GM04503 (cell line): ENCODE data around the gene CNEP1R1.
A peak's percentile ranks its signal among the peaks of the same experiment; 100 is the strongest.

Experiments
- DNase-seq: peaks from one replicate; pipeline ENCODE4 v3.0.0-alpha.2; 2012; ENCODE audit warnings: low read depth

CNEP1R1 gene

DNA sequence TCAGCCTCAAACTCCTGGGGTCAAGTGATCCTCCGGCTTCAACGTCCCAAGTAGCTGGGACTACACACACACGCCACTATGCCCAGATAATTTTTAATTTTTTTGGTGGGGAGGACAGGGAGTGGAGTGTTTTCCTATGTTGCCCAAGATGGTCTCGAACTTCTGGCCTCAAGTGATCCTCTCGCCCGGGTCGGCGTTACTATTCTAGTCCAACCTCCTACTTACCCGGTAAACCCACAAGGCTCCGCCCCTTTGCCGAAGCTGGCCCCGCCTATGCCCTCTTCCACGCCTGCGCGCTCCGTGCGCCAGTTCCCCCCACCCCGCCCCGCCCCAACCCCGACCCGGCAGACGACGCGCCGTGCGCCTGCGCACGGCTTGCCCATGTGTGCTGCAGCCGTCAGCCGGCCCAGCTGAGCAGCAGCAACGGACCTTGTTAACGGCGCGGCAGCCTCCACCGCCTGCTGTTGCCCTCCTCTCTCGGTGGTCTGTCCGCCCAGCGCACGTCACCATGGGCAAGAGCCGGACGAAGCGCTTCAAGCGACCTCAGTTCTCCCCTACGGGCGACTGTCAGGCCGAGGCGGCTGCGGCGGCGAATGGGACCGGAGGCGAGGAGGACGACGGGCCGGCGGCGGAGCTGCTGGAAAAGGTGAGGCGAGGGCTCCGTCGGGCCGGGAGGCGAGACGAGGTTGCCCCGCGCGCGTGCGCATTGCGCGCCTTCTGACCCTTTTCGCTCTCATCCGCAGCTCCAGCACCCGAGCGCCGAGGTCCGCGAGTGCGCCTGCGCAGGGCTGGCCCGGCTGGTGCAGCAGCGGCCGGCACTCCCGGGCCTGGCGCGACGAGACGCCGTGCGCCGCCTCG, 40.8 kb downstream of the CNEP1R1 start, which contains the start of gene HEATR3:
HEATR3 (plus strand) TSS at position 347 of the 858 bp plus-strand sequence; CDS start at position 509, 162 bp downstream.
- peak; percentile 29 for DNase-seq

DNA sequence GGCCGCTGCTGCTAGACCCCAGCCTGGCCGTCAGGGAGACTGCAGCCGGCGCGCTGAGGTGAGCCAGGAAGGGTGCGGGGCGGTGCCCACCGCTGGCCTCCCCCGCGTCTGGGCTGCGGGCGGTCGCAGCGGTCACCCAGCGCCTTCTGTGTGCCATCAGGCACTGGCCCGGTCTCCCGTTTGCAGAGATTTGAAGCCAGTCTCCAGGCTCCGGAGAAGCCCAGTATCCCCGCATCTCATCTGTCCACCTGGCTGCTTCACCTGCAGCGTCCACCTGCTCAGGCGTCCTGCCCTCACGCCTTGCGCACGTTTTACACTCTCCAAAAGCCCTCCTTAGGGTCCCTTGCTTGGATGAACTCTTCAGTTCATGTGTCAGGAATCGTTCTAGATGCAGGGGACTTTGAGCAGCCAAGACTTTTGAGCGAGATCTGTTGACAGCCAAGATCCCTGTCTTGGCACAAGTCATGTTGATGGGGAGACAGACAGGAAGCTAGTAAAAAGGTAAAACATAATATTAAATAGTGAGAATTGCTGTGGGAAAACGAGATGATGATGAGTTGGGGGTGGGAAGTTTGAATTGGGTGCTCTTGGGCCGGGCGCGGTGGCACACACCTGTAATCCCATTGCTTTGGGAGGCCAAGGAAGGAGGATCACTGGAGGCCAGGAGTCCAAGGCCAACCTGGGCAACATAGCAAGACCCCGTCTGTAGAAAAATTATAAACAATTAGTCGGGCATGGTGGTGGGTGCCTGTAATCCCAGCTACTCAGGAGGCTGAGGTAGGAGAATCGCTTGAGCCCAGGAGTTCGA, 41.7 kb downstream of the CNEP1R1 start:
- DNase-seq = no peak

DNA sequence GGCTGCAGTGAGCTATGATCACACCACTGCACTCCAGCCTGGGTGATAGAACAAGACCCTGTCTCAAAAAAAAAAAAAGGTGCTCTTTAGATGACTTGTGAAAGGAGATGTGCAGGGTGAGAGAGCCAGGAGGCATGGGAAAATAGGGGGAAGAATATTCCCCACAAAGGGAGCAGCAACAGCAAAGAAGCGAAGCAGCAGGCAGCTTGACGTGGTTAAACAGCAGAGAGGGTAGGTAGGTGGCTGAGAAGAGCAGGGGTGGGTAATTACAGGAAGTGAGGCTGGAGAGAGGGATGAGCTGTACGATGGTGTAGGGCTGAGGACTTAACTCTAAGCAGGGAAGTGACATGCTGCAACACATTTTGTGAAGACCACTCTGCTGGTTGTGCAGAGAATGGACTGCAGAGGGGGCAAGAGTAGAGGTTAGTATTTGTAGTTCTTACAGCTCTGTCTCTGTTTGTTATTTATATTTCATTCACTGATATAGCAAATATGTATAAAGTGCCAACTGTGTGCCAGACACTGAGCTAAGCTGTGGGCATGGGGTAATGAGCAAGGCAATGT, 42.3 kb downstream of the CNEP1R1 start:
- peak; percentile 17 for DNase-seq

DNA sequence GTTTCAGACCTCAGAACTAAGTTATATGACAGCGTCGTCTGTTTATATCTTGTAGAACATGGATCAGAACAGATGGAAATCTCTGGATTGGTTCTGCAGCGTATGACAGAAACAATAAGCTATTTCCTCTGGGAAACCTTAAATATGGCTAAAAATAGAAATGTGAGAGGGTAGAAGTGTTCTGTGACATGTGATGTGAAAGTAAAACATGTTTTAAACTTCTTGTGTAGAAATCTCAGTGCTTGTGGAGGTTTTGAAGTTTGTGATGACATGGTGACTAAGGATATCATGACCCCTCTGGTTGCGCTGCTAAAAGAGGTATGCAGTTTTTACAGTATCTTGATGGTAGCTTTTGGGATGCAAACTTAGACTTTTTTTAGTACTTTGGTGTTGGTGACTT, 43.5 kb downstream of the CNEP1R1 start:
- DNase-seq = no peak

DNA sequence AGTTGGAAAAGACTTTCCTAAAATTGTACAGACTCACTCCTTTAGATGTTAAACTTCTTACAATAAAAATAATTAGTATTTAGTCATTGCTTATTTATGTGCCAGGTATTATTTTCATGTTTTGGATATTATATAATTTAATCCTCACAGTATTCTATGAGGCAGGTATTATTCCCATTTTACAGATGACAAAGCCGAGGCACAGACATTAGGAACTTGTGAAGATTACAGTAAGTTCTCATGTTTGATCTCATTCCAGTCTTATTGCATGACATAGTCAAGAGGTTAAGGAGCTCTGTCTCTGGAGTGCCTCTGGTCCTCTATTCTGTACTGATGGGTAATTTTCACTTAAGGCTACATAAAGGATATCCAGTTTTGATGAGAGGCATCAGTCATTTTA, 44.0 kb downstream of the CNEP1R1 start:
- no peak for DNase-seq

DNA sequence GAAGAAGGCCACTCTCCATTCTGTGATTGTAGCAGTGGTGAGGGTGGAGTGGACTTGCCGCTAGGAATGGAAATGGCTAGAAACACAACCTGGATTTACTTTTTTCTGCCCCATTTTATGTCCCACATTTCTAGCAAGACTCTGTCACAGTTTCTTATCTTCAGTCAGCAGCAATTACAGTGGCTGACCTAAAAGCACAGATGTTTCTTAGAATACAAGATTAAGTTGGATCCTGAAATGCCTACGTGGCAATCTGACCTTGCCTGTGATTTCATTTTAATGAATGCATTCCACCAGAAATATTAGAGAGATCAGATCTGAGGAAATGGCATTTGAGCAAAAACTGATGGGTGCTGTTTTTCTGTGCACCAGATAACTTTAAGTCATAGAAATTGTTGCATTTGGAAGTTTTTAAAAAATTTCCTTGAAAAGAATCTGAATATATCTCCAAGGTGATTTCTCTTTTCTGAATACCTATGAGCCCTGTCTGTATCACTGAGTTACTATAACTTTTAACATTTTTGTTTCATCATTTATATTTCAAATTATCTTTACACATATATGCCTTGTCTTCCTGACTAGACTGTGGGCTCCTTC, 46.1 kb downstream of the CNEP1R1 start:
- DNase-seq = no peak

DNA sequence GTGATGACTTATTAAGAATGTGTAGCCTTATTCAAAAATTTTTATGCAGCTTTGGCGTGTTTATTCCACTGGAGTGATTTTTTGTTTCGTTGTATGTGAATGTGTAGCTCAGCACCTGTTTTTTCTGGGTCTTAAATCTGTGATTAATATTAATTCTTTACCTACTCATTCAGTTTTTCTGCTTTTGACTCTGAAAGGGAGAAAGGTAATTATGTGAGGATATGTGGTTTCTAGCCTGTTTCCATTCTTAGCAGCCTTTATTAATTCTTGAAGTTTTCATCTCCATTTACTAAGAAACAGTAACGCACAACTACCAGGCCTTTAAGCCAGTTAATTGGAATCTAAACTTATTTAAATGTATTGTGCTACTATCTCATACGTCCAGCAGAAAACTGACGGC, 47.7 kb downstream of the CNEP1R1 start:
- no peak for DNase-seq

DNA sequence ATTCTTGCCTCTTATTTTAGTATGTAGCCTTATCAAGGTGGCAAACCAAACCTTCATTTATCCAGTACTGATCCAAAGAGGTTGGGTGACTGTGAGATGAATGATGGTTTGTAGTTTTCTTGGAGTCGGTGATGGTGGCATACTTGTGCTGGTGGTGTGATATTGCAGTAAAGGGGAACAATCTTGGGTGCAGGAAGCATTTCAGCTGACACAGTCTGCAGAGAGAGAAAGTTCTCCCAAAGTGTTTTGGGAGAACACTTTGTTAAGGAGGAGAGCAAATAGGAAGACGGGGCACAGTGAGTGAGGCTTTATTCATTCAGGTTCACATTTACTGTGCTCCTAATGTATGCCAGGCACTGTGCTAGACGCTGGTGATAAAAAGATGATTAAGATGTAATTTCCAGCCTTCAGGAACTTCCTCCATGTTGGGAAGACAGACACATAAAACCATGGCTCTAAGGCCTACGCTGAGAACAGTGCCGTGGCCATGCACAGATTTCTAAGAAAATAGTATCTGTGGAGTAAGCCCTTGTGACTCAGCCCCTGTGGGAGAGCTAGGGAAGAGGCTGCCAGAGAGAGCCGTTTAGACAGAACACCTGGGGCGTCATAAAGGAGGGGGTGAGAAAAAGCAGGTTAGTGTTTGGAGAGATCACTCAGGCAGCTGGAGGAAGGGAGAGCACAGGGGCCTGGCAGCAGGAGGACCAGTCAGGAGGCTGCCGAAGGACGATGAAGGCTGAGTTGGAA, 54.5 kb downstream of the CNEP1R1 start:
- no peak for DNase-seq

DNA sequence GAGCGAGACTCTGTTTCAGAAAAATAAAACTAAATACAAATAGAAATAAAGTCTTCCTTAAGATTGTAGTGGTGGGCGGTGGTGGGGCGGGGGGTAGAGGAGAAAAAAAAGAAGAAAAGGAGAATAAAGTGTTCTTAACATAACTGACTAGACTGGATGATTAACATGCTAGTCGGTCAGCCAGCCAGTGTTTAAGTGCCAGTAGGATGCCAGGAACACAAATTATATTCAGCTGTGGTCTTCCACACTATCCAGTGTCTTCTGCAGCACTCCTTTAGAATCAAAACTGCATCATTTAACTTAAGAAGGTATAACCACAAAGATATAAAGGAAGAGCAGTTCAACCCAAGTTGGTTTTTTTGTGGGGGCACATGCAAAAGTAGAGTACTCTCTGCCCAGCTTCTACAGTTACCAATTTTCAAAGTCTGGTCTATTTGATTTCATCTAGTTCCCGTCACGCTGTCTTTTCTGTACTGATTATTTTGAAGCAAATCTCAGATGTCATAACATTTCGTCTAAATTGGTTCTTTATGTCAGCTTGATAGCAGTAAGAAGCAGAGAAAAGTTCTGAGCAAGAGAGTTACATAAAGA, 56.5 kb downstream of the CNEP1R1 start:
- no peak for DNase-seq

DNA sequence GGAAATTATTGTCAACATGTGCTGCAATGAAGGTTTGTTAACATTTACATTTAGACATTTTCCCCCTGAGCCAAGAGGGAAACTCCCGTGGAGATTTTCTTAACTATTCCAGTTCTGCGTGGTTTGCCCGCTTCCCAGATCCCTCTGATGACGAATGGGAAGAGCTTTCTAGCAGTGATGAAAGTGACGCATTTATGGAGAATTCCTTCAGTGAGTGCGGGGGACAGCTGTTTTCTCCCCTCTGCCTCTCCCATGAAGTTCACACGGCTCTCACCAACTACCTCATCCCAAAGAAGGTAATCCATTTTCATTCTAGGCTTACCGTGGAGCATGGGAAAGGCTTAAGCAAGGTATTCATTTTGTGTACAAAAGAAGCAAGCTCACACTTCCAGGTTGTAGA, 59.0 kb downstream of the CNEP1R1 start:
- DNase-seq = no peak

DNA sequence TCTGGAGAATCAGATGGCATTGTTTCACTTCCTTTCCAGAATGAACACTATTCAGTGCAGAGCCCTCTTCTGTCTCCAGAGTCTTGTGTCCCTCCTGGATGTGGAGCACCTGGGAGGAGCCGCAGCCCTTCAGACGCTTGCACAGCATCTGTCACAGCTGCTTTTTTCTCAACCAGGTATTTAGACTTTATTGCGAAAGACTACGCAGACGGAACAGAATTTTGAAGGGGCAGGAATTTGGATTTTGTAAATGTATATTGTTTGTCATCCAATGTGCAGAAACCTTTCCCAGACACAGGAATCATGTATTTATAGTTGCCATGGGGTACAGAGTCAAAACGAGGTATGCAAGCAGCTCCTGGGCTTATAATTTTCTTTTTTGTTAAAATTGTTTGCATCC, 61.2 kb downstream of the CNEP1R1 start:
- no peak for DNase-seq
